ENCODE measurements around the gene CAND1. TPM values are rescaled to one million over a fixed set of nuclear protein-coding genes. Genes with fewer than 3 reads are reported as not detected.

The CAND1 gene
- total RNA-seq, 1 donor from 2014 or later: 206 TPM

DNA sequence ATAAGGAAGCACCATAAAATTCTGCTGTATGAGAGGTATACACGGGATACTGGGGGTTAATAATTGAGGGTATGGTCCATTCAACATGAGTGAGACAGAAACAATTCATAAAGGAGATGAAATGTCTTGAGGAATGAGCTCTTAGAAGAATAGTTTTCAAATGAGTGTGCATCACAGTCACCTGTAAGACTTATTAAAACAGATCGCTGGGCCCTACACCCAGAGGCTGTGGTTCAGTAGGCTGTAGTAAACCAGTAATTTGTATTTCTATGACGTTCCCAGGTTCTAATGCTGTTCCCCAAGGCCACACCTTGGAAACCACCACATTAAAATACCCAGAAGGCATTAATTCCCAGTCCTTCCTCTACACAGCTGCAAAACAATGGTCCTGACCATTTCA, 49.6 kb downstream of the CAND1 start:
- Mint-ChIP-seq H3K27me3 (ENCODE audit: unreplicated experiment) (peaks cover 4% of the 10 kb centered on the region), H3K4me3 (ENCODE audit: unreplicated experiment) (no peak overlapping the region), H3K9me3 (ENCODE audit: unreplicated experiment) (no peaks in the 10 kb centered on the region), H3K27ac (ENCODE audit: unreplicated experiment) (no peak overlapping the region), H3K4me1 (ENCODE audit: unreplicated experiment) (peaks cover 5% of the 10 kb centered on the region), H3K36me3 (ENCODE audit: low read depth, unreplicated experiment) (peaks cover 35% of the 10 kb centered on the region)
- no peak for DNase-seq (ENCODE audit: low spot score)
- no peak for TF ChIP-seq CTCF (IDR thresholded peaks at IDR 0.05; ENCODE audit: unreplicated experiment)

- Mint-ChIP-seq H3K36me3 (ENCODE audit: low read depth, unreplicated experiment) (peaks cover 35% of the 10 kb centered on the region), H3K27ac (ENCODE audit: unreplicated experiment) (no peak overlapping the region), H3K27me3 (ENCODE audit: unreplicated experiment) (peaks cover 4% of the 10 kb centered on the region), H3K9me3 (ENCODE audit: unreplicated experiment) (no peaks in the 10 kb centered on the region), H3K4me3 (ENCODE audit: unreplicated experiment) (no peak overlapping the region), H3K4me1 (ENCODE audit: unreplicated experiment) (peaks cover 5% of the 10 kb centered on the region)
- no peak for TF ChIP-seq CTCF (IDR thresholded peaks at IDR 0.05; ENCODE audit: unreplicated experiment)
- DNase-seq (ENCODE audit: low spot score): no peak
These were observed 50.8 kb downstream of the CAND1 start for GRCh38 chr12:67319936-67320335.

DNA sequence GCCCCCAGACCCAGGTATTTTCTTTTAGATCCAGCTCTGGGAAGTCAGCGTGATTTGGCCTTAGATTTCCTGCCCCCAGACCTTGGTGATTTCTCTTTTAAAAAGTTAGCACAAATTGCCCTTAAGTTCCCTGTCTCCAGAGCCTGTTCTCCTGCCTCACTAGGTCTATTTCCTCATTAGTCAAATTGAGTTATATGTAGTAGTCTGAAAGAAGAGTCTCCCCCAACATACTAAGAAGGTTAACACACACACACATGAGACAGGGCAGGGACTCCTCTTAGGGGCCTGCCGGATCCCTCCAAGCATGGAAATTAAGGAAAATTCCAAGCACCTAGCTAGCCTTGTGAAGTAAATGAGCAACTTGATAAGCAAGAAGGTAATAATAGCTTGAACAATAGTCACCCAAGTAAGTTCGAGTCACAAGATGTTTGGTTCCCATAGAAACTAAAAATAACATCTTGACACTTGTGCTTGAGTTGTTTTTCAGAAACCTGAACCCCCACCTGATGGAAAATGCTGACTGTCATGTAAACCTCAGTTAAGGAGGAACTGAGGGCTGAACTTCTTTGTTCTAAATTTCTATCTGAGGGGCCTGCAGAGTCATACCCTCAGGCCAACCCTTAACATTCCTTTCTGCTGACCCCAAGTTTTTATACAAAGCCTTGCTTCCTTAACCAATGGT, 51.6 kb downstream of the CAND1 start:
- Mint-ChIP-seq H3K27ac (ENCODE audit: unreplicated experiment) (no peak overlapping the region), H3K27me3 (ENCODE audit: unreplicated experiment) (peaks cover 4% of the 10 kb centered on the region), H3K36me3 (ENCODE audit: low read depth, unreplicated experiment) (peaks cover 35% of the 10 kb centered on the region), H3K4me1 (ENCODE audit: unreplicated experiment) (peaks cover 5% of the 10 kb centered on the region), H3K9me3 (ENCODE audit: unreplicated experiment) (no peaks in the 10 kb centered on the region), H3K4me3 (ENCODE audit: unreplicated experiment) (peak overlapping the region; percentile 16)
- TF ChIP-seq CTCF (IDR thresholded peaks at IDR 0.05; ENCODE audit: unreplicated experiment): no peak
- no peak for DNase-seq (ENCODE audit: low spot score)

GRCh38 chr12:67322580-67322979, 53.4 kb downstream of the CAND1 start:
- Mint-ChIP-seq H3K27me3 (ENCODE audit: unreplicated experiment) (peaks cover 2% of the 10 kb centered on the region), H3K4me1 (ENCODE audit: unreplicated experiment) (peaks cover 5% of the 10 kb centered on the region), H3K27ac (ENCODE audit: unreplicated experiment) (no peak overlapping the region), H3K4me3 (ENCODE audit: unreplicated experiment) (peak overlapping the region; percentile 88), H3K36me3 (ENCODE audit: low read depth, unreplicated experiment) (peaks cover 30% of the 10 kb centered on the region), H3K9me3 (ENCODE audit: unreplicated experiment) (no peaks in the 10 kb centered on the region)
- DNase-seq (ENCODE audit: low spot score): no peak
- no peak for TF ChIP-seq CTCF (IDR thresholded peaks at IDR 0.05; ENCODE audit: unreplicated experiment)

DNA sequence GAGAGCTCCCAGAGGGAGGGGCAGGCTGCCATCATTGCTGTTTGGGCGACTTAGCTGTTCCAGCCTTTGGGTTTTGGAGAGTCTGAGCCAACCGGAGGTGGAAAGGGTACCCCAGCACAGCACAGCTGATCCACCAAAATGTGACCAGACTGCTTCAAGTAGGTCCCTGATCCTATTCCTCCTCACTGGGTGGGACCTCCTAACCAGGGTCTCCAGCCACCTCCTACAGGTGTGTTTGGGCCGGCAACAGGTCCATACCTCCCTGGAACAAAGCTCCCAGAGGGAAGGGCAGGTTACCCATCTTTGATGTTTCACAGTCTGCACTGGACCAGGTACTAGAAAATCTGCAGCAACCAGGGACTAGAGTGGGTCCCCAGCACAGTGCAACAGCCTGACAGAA, 53.8 kb downstream of the CAND1 start:
- no peak for TF ChIP-seq CTCF (IDR thresholded peaks at IDR 0.05; ENCODE audit: unreplicated experiment)
- H3K27me3 Mint-ChIP-seq (ENCODE audit: unreplicated experiment): peaks cover 2% of the 10 kb centered on the region
- peaks cover 5% of the 10 kb centered on the region for H3K4me1 Mint-ChIP-seq (ENCODE audit: unreplicated experiment)
- no peaks in the 10 kb centered on the region for H3K9me3 Mint-ChIP-seq (ENCODE audit: unreplicated experiment)
- H3K27ac Mint-ChIP-seq (ENCODE audit: unreplicated experiment): no peak overlapping the region
- DNase-seq (ENCODE audit: low spot score): no peak
- peaks cover 30% of the 10 kb centered on the region for H3K36me3 Mint-ChIP-seq (ENCODE audit: low read depth, unreplicated experiment)
- H3K4me3 Mint-ChIP-seq (ENCODE audit: unreplicated experiment): no peak overlapping the region
